Mesendoderm (in vitro differentiated cells): ENCODE measurements around the gene PTGR3.

Experiments
- DNase-seq: peaks from one replicate; pipeline ENCODE4 v3.0.0; 2013
- H2AK5ac ChIP-seq: 2 replicates; pipeline ENCODE4 v1.6.1; 2013; ENCODE audit warnings: low read length, inconsistent platforms
- H2BK120ac ChIP-seq: 2 replicates; pipeline ENCODE4 v1.6.1; 2013; ENCODE audit warnings: low read depth, mild to moderate bottlenecking, low read length, moderate library complexity, mixed read lengths
- H2BK15ac ChIP-seq: replicated peaks from 2 replicates; pipeline ENCODE4 v1.6.1; 2013; ENCODE audit warnings: low read depth, mild to moderate bottlenecking, moderate library complexity
- H2BK5ac ChIP-seq: 2 replicates; pipeline ENCODE4 v1.6.1; 2013; ENCODE audit warnings: low read length, inconsistent platforms
- H3K18ac ChIP-seq: 2 replicates; pipeline ENCODE4 v1.6.1; 2013; ENCODE audit warnings: mild to moderate bottlenecking, low read length, mixed read lengths
- H3K23ac ChIP-seq: one replicate; pipeline ENCODE4 v1.6.1; 2013; ENCODE audit warnings: low read length
- H3K27ac ChIP-seq: 2 replicates; pipeline ENCODE4 v1.5.1; 2013; ENCODE audit warnings: low read depth, mild to moderate bottlenecking, inconsistent platforms, low read length, moderate library complexity
- H3K27me3 ChIP-seq: 2 replicates; pipeline ENCODE4 v1.6.1; 2013; ENCODE audit warnings: low read length, control low read depth, mild to moderate bottlenecking, inconsistent platforms; ENCODE audit not compliant: insufficient read depth, poor library complexity
- H3K36me3 ChIP-seq: 2 replicates; pipeline ENCODE4 v1.6.1; 2013; ENCODE audit warnings: low read length, inconsistent platforms; ENCODE audit not compliant: control insufficient read depth, insufficient read depth
- H3K4ac ChIP-seq: one replicate; pipeline ENCODE4 v1.6.1; 2013; ENCODE audit warnings: low read depth, mild to moderate bottlenecking, low read length, moderate library complexity
- H3K4me1 ChIP-seq: 2 replicates; pipeline ENCODE4 v1.6.1; 2013; ENCODE audit warnings: low read depth, low read length, inconsistent platforms; ENCODE audit not compliant: control insufficient read depth
- H3K4me2 ChIP-seq: 2 replicates; pipeline ENCODE4 v1.6.1; 2013; ENCODE audit warnings: low read length
- H3K4me3 ChIP-seq: 2 replicates; pipeline ENCODE4 v1.5.1; 2013; ENCODE audit warnings: mild to moderate bottlenecking, low read length
- H3K56ac ChIP-seq: one replicate; pipeline ENCODE4 v1.6.1; 2013; ENCODE audit warnings: low read length
- H3K79me1 ChIP-seq: 2 replicates; pipeline ENCODE4 v1.6.1; 2013; ENCODE audit warnings: low read length, inconsistent platforms
- H3K79me2 ChIP-seq: 2 replicates; pipeline ENCODE4 v1.6.1; 2013; ENCODE audit warnings: mild to moderate bottlenecking, low read length; ENCODE audit not compliant: control insufficient read depth, insufficient read depth
- H3K9ac ChIP-seq: 2 replicates; pipeline ENCODE4 v1.6.1; 2013; ENCODE audit warnings: low read length, inconsistent platforms
- H4K5ac ChIP-seq: one replicate; pipeline ENCODE4 v1.6.1; 2013; ENCODE audit warnings: low read length
- H4K8ac ChIP-seq: one replicate; pipeline ENCODE4 v1.6.1; 2013; ENCODE audit warnings: low read depth, mild to moderate bottlenecking, control low read depth, low read length, moderate library complexity
- WGBS: extraction: QIAGEN DNeasy Blood & Tissue Kit; methylation state at CpG from one replicate; pipeline ENCODE4 v1.1.7; 2013; ENCODE audit warnings: low lambda C conversion rate, missing lambda C conversion rate; ENCODE audit not compliant: insufficient coverage; ENCODE audit errors: extremely low coverage; 5-methylcytosine and 5-hydroxymethylcytosine counted together

Gene PTGR3

GRCh38 chr18:75230163-75231052 lies 21.5 kb upstream of the PTGR3 start:
- Histone ChIP-seq H3K4me3 (no peak overlapping the region), H2BK15ac (no peak overlapping the region), H3K9ac (no peak overlapping the region), H4K5ac (no peak overlapping the region), H4K8ac (no peak overlapping the region), H3K4ac (no peak overlapping the region), H3K4me1 (no peaks in the 10 kb centered on the region), H3K4me2 (no peak overlapping the region), H3K23ac (no peak overlapping the region), H3K79me2 (no peaks in the 10 kb centered on the region), H3K27ac (no peak overlapping the region), H3K56ac (no peak overlapping the region), H3K27me3 (no peaks in the 10 kb centered on the region), H3K36me3 (no peaks in the 10 kb centered on the region), H3K18ac (no peak overlapping the region), H2BK120ac (no peak overlapping the region), H2BK5ac (no peak overlapping the region), H2AK5ac (no peak overlapping the region), H3K79me1 (no peaks in the 10 kb centered on the region)
- no peak for DNase-seq
- WGBS = no CpG with 5 or more reads among the region's 17 CpGs

GRCh38 chr18:75229437-75229836 lies 20.5 kb upstream of the PTGR3 start:
- Histone ChIP-seq H3K4me3 (no peak overlapping the region), H3K9ac (no peak overlapping the region), H3K27me3 (no peaks in the 10 kb centered on the region), H3K56ac (no peak overlapping the region), H2BK120ac (no peak overlapping the region), H3K4me2 (no peak overlapping the region), H2BK15ac (no peak overlapping the region), H2AK5ac (no peak overlapping the region), H3K4ac (no peak overlapping the region), H3K27ac (no peak overlapping the region), H3K79me1 (no peaks in the 10 kb centered on the region), H3K18ac (no peak overlapping the region), H3K4me1 (no peaks in the 10 kb centered on the region), H2BK5ac (no peak overlapping the region), H3K79me2 (no peaks in the 10 kb centered on the region), H4K8ac (no peak overlapping the region), H3K23ac (no peak overlapping the region), H4K5ac (no peak overlapping the region), H3K36me3 (no peaks in the 10 kb centered on the region)
- no CpG with 5 or more reads among the region's 8 CpGs for WGBS
- no peak for DNase-seq

- H3K4ac ChIP-seq = no peak overlapping the region
- no peak overlapping the region for H2AK5ac ChIP-seq
- no peaks in the 10 kb centered on the region for H3K79me1 ChIP-seq
- no peak overlapping the region for H4K5ac ChIP-seq
- no peaks in the 10 kb centered on the region for H3K27me3 ChIP-seq
- H3K18ac ChIP-seq = no peak overlapping the region
- H2BK120ac ChIP-seq = no peak overlapping the region
- no peak for DNase-seq
- no peaks in the 10 kb centered on the region for H3K79me2 ChIP-seq
- no peak overlapping the region for H2BK15ac ChIP-seq
- no peak overlapping the region for H3K56ac ChIP-seq
- H3K36me3 ChIP-seq = no peaks in the 10 kb centered on the region
- no peak overlapping the region for H2BK5ac ChIP-seq
- no peak overlapping the region for H4K8ac ChIP-seq
- H3K4me2 ChIP-seq = no peak overlapping the region
- no peak overlapping the region for H3K4me3 ChIP-seq
- H3K23ac ChIP-seq = no peak overlapping the region
- no peak overlapping the region for H3K27ac ChIP-seq
- no peak overlapping the region for H3K9ac ChIP-seq
- no peaks in the 10 kb centered on the region for H3K4me1 ChIP-seq
- no CpG with 5 or more reads among the region's 9 CpGs for whole genome bisulfite sequencing
Observed at GRCh38 chr18:75228967-75229366, 20.0 kb upstream of the PTGR3 start.

- H3K9ac ChIP-seq = no peak overlapping the region
- H4K8ac ChIP-seq = no peak overlapping the region
- H3K23ac ChIP-seq = no peak overlapping the region
- H2BK15ac ChIP-seq = no peak overlapping the region
- H3K18ac ChIP-seq = no peak overlapping the region
- H3K4me1 ChIP-seq = no peaks in the 10 kb centered on the region
- H4K5ac ChIP-seq = no peak overlapping the region
- no peak overlapping the region for H3K56ac ChIP-seq
- H3K79me2 ChIP-seq = no peaks in the 10 kb centered on the region
- no peak overlapping the region for H3K4me2 ChIP-seq
- no CpG with 5 or more reads among the region's 11 CpGs for WGBS
- no peak overlapping the region for H2BK120ac ChIP-seq
- no peak overlapping the region for H3K4me3 ChIP-seq
- H3K27ac ChIP-seq = no peak overlapping the region
- no peak overlapping the region for H3K4ac ChIP-seq
- H3K36me3 ChIP-seq = no peaks in the 10 kb centered on the region
- no peak overlapping the region for H2AK5ac ChIP-seq
- no peaks in the 10 kb centered on the region for H3K27me3 ChIP-seq
- no peaks in the 10 kb centered on the region for H3K79me1 ChIP-seq
- H2BK5ac ChIP-seq = no peak overlapping the region
- no peak for DNase-seq
Observed at GRCh38 chr18:75227535-75228296, 18.8 kb upstream of the PTGR3 start.

- Histone ChIP-seq H2BK120ac (no peak overlapping the region), H4K5ac (no peak overlapping the region), H3K56ac (no peak overlapping the region), H3K23ac (no peak overlapping the region), H3K27me3 (no peaks in the 10 kb centered on the region), H2BK5ac (no peak overlapping the region), H3K27ac (no peak overlapping the region), H3K79me2 (no peaks in the 10 kb centered on the region), H3K4me3 (no peak overlapping the region), H3K36me3 (no peaks in the 10 kb centered on the region), H2AK5ac (no peak overlapping the region), H3K4ac (no peak overlapping the region), H3K4me1 (no peaks in the 10 kb centered on the region), H3K4me2 (no peak overlapping the region), H2BK15ac (no peak overlapping the region), H3K18ac (no peak overlapping the region), H3K9ac (no peak overlapping the region), H4K8ac (no peak overlapping the region), H3K79me1 (no peaks in the 10 kb centered on the region)
- DNase-seq = no peak
- WGBS = no CpG with 5 or more reads among the region's 5 CpGs
Observed at GRCh38 chr18:75226956-75227316, 18.0 kb upstream of the PTGR3 start.
